Hepatocyte (in vitro differentiated cells): ENCODE results near the gene CROCC.
"Not testable (repeated sequence)": the region's sequence is repeated elsewhere in the genome, so short reads cannot be mapped to it uniquely, and the experiment has no call there.

Experiments used
- EZH2phosphoT487 ChIP-seq: fragments of 200-600 bp; sonication (generic); IDR thresholded peaks from one replicate; pipeline ENCODE4 v1.6.1; 2018; ENCODE audit warnings: antibody characterized with exemption, mild to moderate bottlenecking, low read depth, moderate library complexity; ENCODE audit not compliant: unreplicated experiment, severe bottlenecking
- TF ChIP-seq, protein P1 (sequence below): fragments of 200-600 bp; sonication (generic); IDR thresholded peaks from 2 replicates; pipeline ENCODE4 v1.5.1; 2016; ENCODE audit warnings: antibody characterized with exemption, mild to moderate bottlenecking; ENCODE audit not compliant: poor library complexity

DNA sequence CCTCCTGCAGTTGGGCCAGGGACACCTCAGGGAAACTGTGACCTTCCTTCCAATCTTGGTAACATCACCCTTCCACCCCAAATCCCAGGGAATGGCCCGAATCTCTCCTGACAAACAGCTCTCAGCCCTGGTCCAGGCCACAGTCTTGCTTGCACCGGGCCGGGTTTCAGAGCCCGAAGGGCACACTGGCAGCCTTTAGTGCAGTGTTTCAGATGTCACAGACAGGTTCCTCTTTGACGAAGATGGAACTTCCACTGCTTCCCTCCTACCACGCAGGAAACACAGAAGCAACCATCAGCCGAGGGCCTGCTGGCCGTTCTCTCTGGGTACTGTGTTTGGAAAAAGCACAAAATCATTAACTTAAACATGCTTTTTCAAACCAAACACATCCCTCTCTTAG, 9.0 kb upstream of the CROCC start:
- TF ChIP-seq, protein P1, sequence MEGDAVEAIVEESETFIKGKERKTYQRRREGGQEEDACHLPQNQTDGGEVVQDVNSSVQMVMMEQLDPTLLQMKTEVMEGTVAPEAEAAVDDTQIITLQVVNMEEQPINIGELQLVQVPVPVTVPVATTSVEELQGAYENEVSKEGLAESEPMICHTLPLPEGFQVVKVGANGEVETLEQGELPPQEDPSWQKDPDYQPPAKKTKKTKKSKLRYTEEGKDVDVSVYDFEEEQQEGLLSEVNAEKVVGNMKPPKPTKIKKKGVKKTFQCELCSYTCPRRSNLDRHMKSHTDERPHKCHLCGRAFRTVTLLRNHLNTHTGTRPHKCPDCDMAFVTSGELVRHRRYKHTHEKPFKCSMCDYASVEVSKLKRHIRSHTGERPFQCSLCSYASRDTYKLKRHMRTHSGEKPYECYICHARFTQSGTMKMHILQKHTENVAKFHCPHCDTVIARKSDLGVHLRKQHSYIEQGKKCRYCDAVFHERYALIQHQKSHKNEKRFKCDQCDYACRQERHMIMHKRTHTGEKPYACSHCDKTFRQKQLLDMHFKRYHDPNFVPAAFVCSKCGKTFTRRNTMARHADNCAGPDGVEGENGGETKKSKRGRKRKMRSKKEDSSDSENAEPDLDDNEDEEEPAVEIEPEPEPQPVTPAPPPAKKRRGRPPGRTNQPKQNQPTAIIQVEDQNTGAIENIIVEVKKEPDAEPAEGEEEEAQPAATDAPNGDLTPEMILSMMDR: not testable (repeated sequence)
- TF ChIP-seq EZH2phosphoT487: not testable (repeated sequence)
